ENCODE data around the gene BTAF1. TPM values are rescaled to one million over a fixed set of nuclear protein-coding genes. Genes with fewer than 3 reads are reported as not detected.

Gene BTAF1
- total RNA-seq, 1 donor from 2014 or later = 27.2 TPM

DNA sequence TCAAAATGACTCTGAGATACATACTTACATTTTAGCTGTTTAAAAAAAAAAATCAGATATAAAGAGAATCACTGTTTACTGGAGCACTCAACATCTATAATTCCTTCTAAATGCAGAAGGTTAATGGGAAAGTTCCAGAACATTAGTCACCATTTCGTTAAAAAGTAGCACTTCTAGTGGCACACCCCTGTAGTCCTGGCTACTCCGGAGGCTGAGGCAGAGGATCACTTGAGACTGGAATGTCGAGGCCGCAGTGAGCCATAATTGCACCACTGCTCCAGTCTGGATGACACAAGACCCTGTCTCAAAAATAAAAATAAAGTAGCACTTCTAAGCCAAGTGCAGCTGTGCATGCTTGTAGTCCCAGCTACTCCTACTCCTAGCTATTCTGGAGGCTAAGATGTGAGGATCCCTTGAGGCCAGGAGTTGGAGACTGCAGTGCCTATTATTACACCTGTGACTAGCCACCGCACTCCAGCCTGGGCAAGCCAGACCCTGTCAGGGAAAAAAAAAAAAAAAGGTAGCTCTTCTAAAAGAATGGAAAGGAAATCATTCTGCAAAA, 16.5 kb upstream of the BTAF1 start:
- Histone ChIP-seq H3K36me3 (ENCODE audit: control insufficient read depth, insufficient read depth, low read length) (no peaks in the 10 kb centered on the region), H3K4me3 (ENCODE audit: low read depth, low read length) (no peak overlapping the region), H3K27me3 (ENCODE audit: control insufficient read depth, insufficient read depth, low read length) (no peaks in the 10 kb centered on the region)
- TF ChIP-seq, protein P1, sequence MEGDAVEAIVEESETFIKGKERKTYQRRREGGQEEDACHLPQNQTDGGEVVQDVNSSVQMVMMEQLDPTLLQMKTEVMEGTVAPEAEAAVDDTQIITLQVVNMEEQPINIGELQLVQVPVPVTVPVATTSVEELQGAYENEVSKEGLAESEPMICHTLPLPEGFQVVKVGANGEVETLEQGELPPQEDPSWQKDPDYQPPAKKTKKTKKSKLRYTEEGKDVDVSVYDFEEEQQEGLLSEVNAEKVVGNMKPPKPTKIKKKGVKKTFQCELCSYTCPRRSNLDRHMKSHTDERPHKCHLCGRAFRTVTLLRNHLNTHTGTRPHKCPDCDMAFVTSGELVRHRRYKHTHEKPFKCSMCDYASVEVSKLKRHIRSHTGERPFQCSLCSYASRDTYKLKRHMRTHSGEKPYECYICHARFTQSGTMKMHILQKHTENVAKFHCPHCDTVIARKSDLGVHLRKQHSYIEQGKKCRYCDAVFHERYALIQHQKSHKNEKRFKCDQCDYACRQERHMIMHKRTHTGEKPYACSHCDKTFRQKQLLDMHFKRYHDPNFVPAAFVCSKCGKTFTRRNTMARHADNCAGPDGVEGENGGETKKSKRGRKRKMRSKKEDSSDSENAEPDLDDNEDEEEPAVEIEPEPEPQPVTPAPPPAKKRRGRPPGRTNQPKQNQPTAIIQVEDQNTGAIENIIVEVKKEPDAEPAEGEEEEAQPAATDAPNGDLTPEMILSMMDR (IDR thresholded peaks at IDR 0.05; ENCODE audit: insufficient read depth, low read length, poor library complexity, severe bottlenecking) = no peak
- no peak for DNase-seq (ENCODE audit: low read depth)

DNA sequence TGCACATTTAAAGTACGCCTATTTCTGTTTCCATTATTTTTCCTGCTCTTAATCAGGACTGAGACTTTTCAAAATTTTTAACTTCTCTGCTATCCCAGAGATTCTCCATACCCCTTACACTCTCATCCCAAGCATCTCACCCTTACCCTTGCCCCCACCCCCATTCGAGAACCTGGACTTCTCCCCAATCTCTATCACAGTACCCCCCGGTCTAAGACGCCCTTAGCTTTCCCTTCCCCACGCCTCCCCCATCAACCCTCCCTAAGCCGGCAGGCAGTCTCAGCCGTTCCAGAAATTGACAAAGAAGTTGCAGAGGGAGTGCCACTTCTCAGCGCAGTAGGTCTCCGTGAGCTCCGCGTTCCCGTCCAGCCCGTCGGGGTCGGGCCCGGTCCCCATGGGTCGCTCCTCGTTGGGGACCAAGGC, 15.6 kb upstream of the BTAF1 start:
- Histone ChIP-seq H3K27me3 (ENCODE audit: control insufficient read depth, insufficient read depth, low read length) (no peaks in the 10 kb centered on the region), H3K36me3 (ENCODE audit: control insufficient read depth, insufficient read depth, low read length) (no peaks in the 10 kb centered on the region), H3K4me3 (ENCODE audit: low read depth, low read length) (peak overlapping the region; percentile 52)
- DNase-seq (ENCODE audit: low read depth) = no peak
- TF ChIP-seq, protein P1 (IDR thresholded peaks at IDR 0.05; ENCODE audit: insufficient read depth, low read length, poor library complexity, severe bottlenecking) = no peak

DNA sequence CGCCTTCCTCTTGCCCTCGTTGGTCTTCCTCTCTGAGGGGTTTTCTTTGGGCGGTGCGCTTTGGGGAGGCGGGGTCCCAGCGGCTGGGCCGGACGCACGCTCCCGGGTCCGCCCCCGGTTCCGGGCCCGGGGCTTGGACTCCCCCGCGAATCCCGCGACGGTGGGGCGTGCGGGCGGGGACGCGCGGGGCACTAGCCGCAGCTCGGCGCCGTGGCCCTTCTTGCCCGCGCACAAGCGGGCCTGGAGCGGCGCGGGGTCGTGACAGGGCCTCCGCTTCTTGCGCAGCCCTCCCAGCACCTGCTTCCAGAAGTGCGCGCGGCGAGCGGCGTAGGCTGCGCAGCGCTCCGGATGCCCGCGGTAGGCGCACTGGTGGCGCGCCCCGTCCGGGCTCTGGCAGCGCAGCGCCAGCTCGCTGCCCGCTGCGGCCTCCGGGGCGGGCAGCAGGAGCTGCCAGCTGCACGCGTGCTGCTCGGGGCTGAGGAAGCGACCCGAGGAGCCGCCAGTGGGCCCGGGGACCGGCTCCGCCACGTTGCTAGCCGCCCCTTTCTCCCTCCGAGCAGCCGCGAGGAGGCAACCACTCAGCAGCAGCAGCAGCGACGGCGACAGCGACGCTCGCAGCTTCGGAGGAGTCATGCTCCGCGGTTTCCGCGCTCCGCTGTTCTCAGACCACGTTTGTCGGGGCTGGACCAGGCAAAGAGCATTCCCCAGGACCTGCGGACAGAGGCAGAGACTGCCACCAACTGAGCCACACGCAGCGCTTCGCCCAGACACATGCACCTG, 15.0 kb upstream of the BTAF1 start:
- DNase-seq (ENCODE audit: low read depth) = no peak
- no peaks in the 10 kb centered on the region for H3K27me3 ChIP-seq (ENCODE audit: control insufficient read depth, insufficient read depth, low read length)
- no peaks in the 10 kb centered on the region for H3K36me3 ChIP-seq (ENCODE audit: control insufficient read depth, insufficient read depth, low read length)
- peak overlapping the region; percentile 52 for H3K4me3 ChIP-seq (ENCODE audit: low read depth, low read length)
- TF ChIP-seq, protein P1 (IDR thresholded peaks at IDR 0.05; ENCODE audit: insufficient read depth, low read length, poor library complexity, severe bottlenecking) = peak; percentile 34

DNA sequence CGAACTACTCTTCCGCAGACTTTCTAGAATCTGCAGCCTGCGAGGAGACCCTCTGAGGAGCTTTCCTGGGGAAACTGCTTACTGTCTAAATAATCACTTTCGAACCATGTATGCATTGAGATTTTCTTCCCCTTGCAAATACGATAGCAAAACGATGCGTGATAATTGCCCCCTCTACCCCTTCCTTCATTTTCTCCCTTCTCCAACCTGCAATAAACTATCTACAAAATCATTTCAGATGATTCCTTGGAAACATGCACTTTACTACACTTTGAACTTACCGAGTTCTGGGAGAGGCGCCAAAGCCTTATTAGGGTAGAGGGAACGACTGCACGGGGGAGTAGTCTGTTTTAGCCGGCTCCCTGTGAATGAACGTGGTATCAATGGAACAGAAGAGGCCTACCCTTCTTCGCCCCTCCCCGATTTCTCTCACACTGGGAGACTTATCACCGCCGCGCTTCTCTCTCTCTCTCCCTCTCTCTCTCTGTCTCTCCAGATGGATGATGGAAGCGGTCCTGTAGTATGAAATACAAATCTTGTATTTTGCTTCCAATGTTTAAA, 14.4 kb upstream of the BTAF1 start, which contains the start of gene FGFBP3:
TSS of gene FGFBP3 (minus strand) at position 370 of the 561 bp plus-strand sequence. CDS start 517 bp downstream, outside the sequence.
- TF ChIP-seq, protein P1 (IDR thresholded peaks at IDR 0.05; ENCODE audit: insufficient read depth, low read length, poor library complexity, severe bottlenecking) = no peak
- Histone ChIP-seq H3K4me3 (ENCODE audit: low read depth, low read length) (peak within 1 kb of the TSS; percentile 52), H3K27me3 (ENCODE audit: control insufficient read depth, insufficient read depth, low read length) (no peaks in the 10 kb centered on the region), H3K36me3 (ENCODE audit: control insufficient read depth, insufficient read depth, low read length) (no peaks in the 10 kb centered on the region)
- no peak for DNase-seq (ENCODE audit: low read depth)

DNA sequence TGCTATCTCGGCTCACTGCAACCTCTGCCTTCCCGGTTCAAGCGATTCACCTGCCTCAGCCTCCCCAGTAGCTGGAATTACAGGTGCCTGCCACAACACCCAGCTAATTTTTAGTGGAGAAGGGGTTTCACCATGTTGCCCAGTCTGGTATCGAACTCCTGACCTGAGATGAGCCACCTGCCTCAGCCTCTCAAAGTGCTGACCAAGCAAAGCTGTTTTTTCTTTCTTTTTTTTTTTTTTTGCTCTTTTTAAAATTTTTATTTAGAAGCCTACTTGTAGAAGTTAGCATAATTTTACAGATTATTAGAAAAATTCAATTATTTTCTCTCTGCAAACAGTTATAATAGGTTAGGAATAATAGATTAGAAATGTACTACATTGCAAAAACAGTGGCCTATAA, 13.1 kb upstream of the BTAF1 start:
- no peak for DNase-seq (ENCODE audit: low read depth)
- H3K27me3 ChIP-seq (ENCODE audit: control insufficient read depth, insufficient read depth, low read length) = no peaks in the 10 kb centered on the region
- no peak overlapping the region for H3K4me3 ChIP-seq (ENCODE audit: low read depth, low read length)
- H3K36me3 ChIP-seq (ENCODE audit: control insufficient read depth, insufficient read depth, low read length) = no peaks in the 10 kb centered on the region
- TF ChIP-seq, protein P1 (IDR thresholded peaks at IDR 0.05; ENCODE audit: insufficient read depth, low read length, poor library complexity, severe bottlenecking) = no peak

Measured in kidney epithelial cell (primary cell).